ENCODE measurements around the gene ADAMTS4. TPM values are rescaled to one million over a fixed set of nuclear protein-coding genes. Genes with fewer than 3 reads are reported as not detected.

ADAMTS4 gene
- total RNA-seq, 2 experiments from 2014 or later = 0.28 to 0.60 TPM

- H3K36me3 ChIP-seq (ENCODE audit: insufficient read depth, low read length) = peaks cover 68% of the 10 kb centered on the region
- Mint-ChIP-seq H3K4me3 (no peak overlapping the region), H3K27me3 (no peaks in the 10 kb centered on the region), H3K9me3 (no peaks in the 10 kb centered on the region), H3K27ac (no peak overlapping the region), H3K36me3 (ENCODE audit: low read depth) (peaks cover 78% of the 10 kb centered on the region), H3K4me1 (ENCODE audit: low read depth) (peaks cover 53% of the 10 kb centered on the region)
- no peaks in the 10 kb centered on the region for H3K9me3 ChIP-seq (ENCODE audit: control insufficient read depth in 1 of 2, insufficient read depth in 1 of 2, low read length in 2 of 2)
- peaks cover 51% of the 10 kb centered on the region for H3K4me1 ChIP-seq (ENCODE audit: insufficient read depth, low read length)
- ATAC-seq (ENCODE audit: poor library complexity) = no peak
- H3K27ac ChIP-seq (ENCODE audit: low read depth in 1 of 2, low read length in 2 of 2) = no peak overlapping the region
- H3K27me3 ChIP-seq (ENCODE audit: control insufficient read depth in 1 of 2, insufficient read depth in 2 of 2, low read length in 2 of 2) = no peaks in the 10 kb centered on the region
- POLR2A ChIA-PET = interaction anchor here (1.4 to 3.2 kb wide), 2 partner anchors 10 to 11 kb away, joined by 3 to 17 read pairs; no protein-coding TSS in a partner anchor
- intact Hi-C loops (cut with DNase I, micrococcal nuclease) = loop anchor here in 1 of 2 experiments (5.0 kb wide), 1 partner anchor 216 kb away; no protein-coding TSS in a partner anchor
- CTCF ChIA-PET = no interaction called here
- no peak for DNase-seq
- TF ChIP-seq CTCF (IDR thresholded peaks at IDR 0.05) = no peak
- no peak overlapping the region for H3K4me3 ChIP-seq (ENCODE audit: low read length)
Observed at GRCh38 chr1:161171191-161171590, 27.7 kb downstream of the ADAMTS4 start.

- TF ChIP-seq CTCF (IDR thresholded peaks at IDR 0.05) = no peak
- Histone ChIP-seq H3K27ac (ENCODE audit: low read depth in 1 of 2, low read length in 2 of 2) (no peak overlapping the region), H3K36me3 (ENCODE audit: insufficient read depth, low read length) (peaks cover 59% of the 10 kb centered on the region), H3K9me3 (ENCODE audit: control insufficient read depth in 1 of 2, insufficient read depth in 1 of 2, low read length in 2 of 2) (no peaks in the 10 kb centered on the region), H3K4me1 (ENCODE audit: insufficient read depth, low read length) (peaks cover 45% of the 10 kb centered on the region), H3K27me3 (ENCODE audit: control insufficient read depth in 1 of 2, insufficient read depth in 2 of 2, low read length in 2 of 2) (no peaks in the 10 kb centered on the region), H3K4me3 (ENCODE audit: low read length) (no peak overlapping the region)
- Mint-ChIP-seq H3K36me3 (ENCODE audit: low read depth) (peaks cover 72% of the 10 kb centered on the region), H3K4me3 (peak overlapping the region; percentile 34), H3K27me3 (no peaks in the 10 kb centered on the region), H3K27ac (no peak overlapping the region), H3K4me1 (ENCODE audit: low read depth) (peaks cover 55% of the 10 kb centered on the region), H3K9me3 (no peaks in the 10 kb centered on the region)
- ChIA-PET POLR2A (interaction anchor here (3.2 kb wide), 1 partner anchor 14 kb away, joined by 17 read pairs; no protein-coding TSS in a partner anchor), CTCF (interaction anchor here (0.6 kb wide), 1 partner anchor 19 kb away, joined by 6 read pairs; no protein-coding TSS in a partner anchor)
- ATAC-seq (ENCODE audit: poor library complexity) (no peak), DNase-seq (no peak)
- intact Hi-C loops (cut with DNase I, micrococcal nuclease) = loop anchor here (2.0 to 5.0 kb wide), 2 partner anchors 30 to 37 kb away; partner anchors contain the start of genes DEDD (in 2 of the 2) and ADAMTS4 (in 1 of the 2)
Observed at GRCh38 chr1:161168906-161169305, 29.9 kb downstream of the ADAMTS4 start.

- peak overlapping the region; percentile 93 for H3K4me3 Mint-ChIP-seq
- Histone ChIP-seq H3K36me3 (ENCODE audit: insufficient read depth, low read length) (peaks cover 58% of the 10 kb centered on the region), H3K27me3 (ENCODE audit: control insufficient read depth in 1 of 2, insufficient read depth in 2 of 2, low read length in 2 of 2) (no peaks in the 10 kb centered on the region), H3K4me3 (ENCODE audit: low read length) (peak overlapping the region; percentile 95), H3K27ac (ENCODE audit: low read depth in 1 of 2, low read length in 2 of 2) (peak overlapping the region; percentile 69 to 86), H3K4me1 (ENCODE audit: insufficient read depth, low read length) (peaks cover 34% of the 10 kb centered on the region), H3K9me3 (ENCODE audit: control insufficient read depth in 1 of 2, insufficient read depth in 1 of 2, low read length in 2 of 2) (no peaks in the 10 kb centered on the region)
- peaks cover 59% of the 10 kb centered on the region for H3K4me1 Mint-ChIP-seq (ENCODE audit: low read depth)
- intact Hi-C loops (cut with DNase I, micrococcal nuclease) = loop anchor here (2.0 to 5.0 kb wide), 2 partner anchors 18 to 35 kb away; partner anchors contain the start of gene DEDD (in 2 of the 2)
- ChIA-PET CTCF (interaction anchor here (0.6 to 4.3 kb wide), 16 partner anchors 10 to 201 kb away, joined by 3 to 28 read pairs (median 8); partner anchors contain the start of genes APOA2, B4GALT3, CFAP126 and DEDD), POLR2A (interaction anchor here (1.0 to 3.6 kb wide), 19 partner anchors 9 to 215 kb away, joined by 3 to 58 read pairs (median 14); partner anchors contain the start of genes ARHGAP30, B4GALT3, DEDD and NDUFS2)
- no peaks in the 10 kb centered on the region for H3K9me3 Mint-ChIP-seq
- DNase-seq = no peak
- peaks cover 70% of the 10 kb centered on the region for H3K36me3 Mint-ChIP-seq (ENCODE audit: low read depth)
- no peak for ATAC-seq (ENCODE audit: poor library complexity)
- no peaks in the 10 kb centered on the region for H3K27me3 Mint-ChIP-seq
- no peak for TF ChIP-seq CTCF (IDR thresholded peaks at IDR 0.05)
- peak overlapping the region; percentile 98 for H3K27ac Mint-ChIP-seq
Observed at GRCh38 chr1:161166669-161167548, 31.9 kb downstream of the ADAMTS4 start.
